Panc1 (cell line): ENCODE data around the gene CAPN2.

Experiments
- CTCF ChIP-seq: fragments of 450-650 bp; IDR thresholded peaks from 2 replicates; pipeline ENCODE4 v1.5.1; 2017; ENCODE audit warnings: mild to moderate bottlenecking
- TCF7L2 ChIP-seq: IDR thresholded peaks from 2 replicates; pipeline ENCODE4 v1.6.1; 2011; ENCODE audit warnings: mild to moderate bottlenecking, low read depth, low read length, inconsistent platforms

GRCh38 chr1:223776075-223776814 lies 63.9 kb downstream of the CAPN2 start:
- no peak for TF ChIP-seq CTCF
- TF ChIP-seq TCF7L2 = no peak
